K562 (cell line): Measurements from ENCODE around the gene ATXN7L2. TPM values are rescaled to one million over a fixed set of nuclear protein-coding genes. Genes with fewer than 3 reads are reported as not detected.
A peak's percentile ranks its signal among the peaks of the same experiment; 100 is the strongest.

ENCODE experiments used
- ATAC-seq: fragments of 200-7000 bp; cut with Tn5 transposase; 3 replicates; pipeline ENCODE4 v1.9.1; 2020; ENCODE audit warnings: moderate library complexity
- BruUV-seq: library from RNA; stranded (reverse); fragments of 400-500 nt; replicated peaks from 2 replicates; lab custom pipeline; 2021; lab: Mats Ljungman, UMichigan
- CTCF ChIA-PET: fragments of 300-600 bp; formaldehyde crosslinking; extraction: SDS; loops from one replicate; lab custom pipeline; 2021; ENCODE audit warnings: low intra/inter-chr PET ratio; lab: Yijun Ruan, JAX
- POLR2A ChIA-PET: fragments of 300-600, 350-650 bp; sonication (Branson Sonifier 250); formaldehyde crosslinking; extraction: SDS; loops from one replicate; lab custom pipeline; 2021; ENCODE audit warnings: antibody characterized with exemption, inconsistent platforms; lab: Yijun Ruan, JAX
- DNase-seq, 4 experiments: peaks; one replicate each; pipeline versions ENCODE4 v3.0.0 to v3.0.0-alpha.2; 2011 to 2018; ENCODE audit warnings: low spot score in 3 of 4, mixed read lengths in 3 of 4; ENCODE audit errors: extremely low read depth in 1 of 4
- FAIRE-seq: peaks from 2 replicates; lab custom pipeline; 2011; peaks lifted over from hg19 to GRCh38; lab: Jason Lieb, UNC
- H2AFZ ChIP-seq: 2 replicates; pipeline ENCODE4 v1.6.0; 2011; ENCODE audit warnings: low read depth, low read length, control low read depth, inconsistent platforms
- H3K27ac ChIP-seq: fragments of 200-600 bp; 3 replicates; pipeline ENCODE4 v1.8.0; 2011; ENCODE audit warnings: low read depth, mild to moderate bottlenecking, control low read depth, inconsistent platforms, low read length, moderate library complexity, mixed read lengths; ENCODE audit errors: extremely low read depth
- H3K27me3 ChIP-seq, 2 experiments: fragments of 300-600 bp in 1 of 2; 2 replicates in 1 of 2; 3 replicates in 1 of 2; pipeline versions ENCODE4 v1.6.0 to v1.8.0; 2011; ENCODE audit warnings: inconsistent platforms in 2 of 2, low read length in 2 of 2, mild to moderate bottlenecking in 1 of 2, mixed read lengths in 1 of 2, moderate library complexity in 1 of 2; ENCODE audit not compliant: control insufficient read depth in 2 of 2, insufficient read depth in 2 of 2
- H3K36me3 ChIP-seq: fragments of 300-600 bp; 3 replicates; pipeline ENCODE4 v1.8.0; 2011; ENCODE audit warnings: mild to moderate bottlenecking, low read length, inconsistent platforms; ENCODE audit not compliant: control insufficient read depth, insufficient read depth
- H3K4me1 ChIP-seq, 2 experiments: fragments of 200-600 bp in 1 of 2; replicated peaks in 1 of 2; 2 replicates in 1 of 2; 3 replicates in 1 of 2; pipeline versions ENCODE4 v1.5.1 to v1.8.0; 2011; ENCODE audit warnings: inconsistent platforms in 2 of 2, low read length in 2 of 2, mild to moderate bottlenecking in 1 of 2, mixed read lengths in 1 of 2, moderate library complexity in 1 of 2; ENCODE audit not compliant: control insufficient read depth in 2 of 2, insufficient read depth in 2 of 2
- H3K4me2 ChIP-seq: 2 replicates; pipeline ENCODE4 v1.6.1; 2011; ENCODE audit warnings: low read length, control low read depth, inconsistent platforms, mixed read lengths; ENCODE audit not compliant: insufficient read depth
- H3K4me3 ChIP-seq: fragments of 200-600 bp; sonication (generic), shearing (Covaris generic); 2 replicates; pipeline ENCODE4 v1.5.1; 2016; ENCODE audit warnings: control low read depth, inconsistent platforms
- H3K79me2 ChIP-seq: fragments of 200-600 bp; 3 replicates; pipeline ENCODE4 v1.8.0; 2011; ENCODE audit warnings: low read length, inconsistent platforms; ENCODE audit not compliant: control insufficient read depth, insufficient read depth
- H3K9ac ChIP-seq, 2 experiments: 2 replicates each; pipeline versions ENCODE4 v1.6.0 to v1.6.1; 2011; ENCODE audit warnings: low read depth in 2 of 2, low read length in 2 of 2, control low read depth in 1 of 2, inconsistent platforms in 1 of 2, mild to moderate bottlenecking in 1 of 2, mixed read lengths in 1 of 2; ENCODE audit not compliant: insufficient read depth in 1 of 2
- H3K9me1 ChIP-seq: one replicate; pipeline ENCODE4 v1.6.0; 2011; ENCODE audit warnings: inconsistent platforms, mild to moderate bottlenecking, low read length, moderate library complexity; ENCODE audit not compliant: control insufficient read depth, insufficient read depth
- H3K9me3 ChIP-seq: replicated peaks from 2 replicates; pipeline ENCODE4 v1.5.1; 2011; ENCODE audit warnings: low read depth, low read length, inconsistent platforms; ENCODE audit not compliant: control insufficient read depth, insufficient read depth
- H4K20me1 ChIP-seq: replicated peaks from 2 replicates; pipeline ENCODE4 v1.6.1; 2011; ENCODE audit warnings: low read length, inconsistent platforms, mixed read lengths; ENCODE audit not compliant: control insufficient read depth, insufficient read depth
- EHMT2 ChIP-seq: fragments of 450-650 bp; IDR thresholded peaks from 2 replicates; pipeline ENCODE4 v1.6.1; 2018; ENCODE audit warnings: antibody characterized with exemption
- GTF2A2 ChIP-seq: IDR thresholded peaks from 2 replicates; pipeline ENCODE4 v1.6.1; 2016; ENCODE audit warnings: mild to moderate bottlenecking, missing genetic modification characterization, missing compliant biosample characterization
- MAFG ChIP-seq: fragments of 450-650 bp; conservative IDR thresholded peaks from 2 replicates; pipeline ENCODE4 v1.6.1; 2016; ENCODE audit warnings: missing genetic modification characterization, missing compliant biosample characterization
- MBD2 ChIP-seq: sonication (generic); IDR thresholded peaks from 2 replicates; pipeline ENCODE4 v1.6.1; 2016; ENCODE audit warnings: low read depth, borderline replicate concordance
- NFIC ChIP-seq: fragments of 450-650 bp; IDR thresholded peaks from 2 replicates; pipeline ENCODE4 v1.6.1; 2017; ENCODE audit warnings: mild to moderate bottlenecking, inconsistent platforms
- NR4A1 ChIP-seq, 2 experiments: fragments of 250-450 bp in 1 of 2; fragments of 450-650 bp in 1 of 2; sonication (Bioruptor Pico) in 1 of 2; IDR thresholded peaks; 2 replicates each; pipeline versions ENCODE4 v1.4.0 to v1.6.1; 2016 to 2020; ENCODE audit warnings: mild to moderate bottlenecking in 2 of 2, missing compliant biosample characterization in 1 of 2, missing genetic modification characterization in 1 of 2, moderate library complexity in 1 of 2
- PHB2 ChIP-seq: fragments of 450-650 bp; IDR thresholded peaks from 2 replicates; pipeline ENCODE4 v1.6.1; 2017; ENCODE audit warnings: low read depth
- SRSF9 ChIP-seq: fragments of 200-400 bp; formaldehyde crosslinking; IDR thresholded peaks from 2 replicates; pipeline ENCODE4 v1.6.1; 2017; ENCODE audit warnings: low read depth, low read length, borderline replicate concordance
- SUPT5H ChIP-seq: fragments of 450-650 bp; IDR thresholded peaks from 2 replicates; pipeline ENCODE4 v1.6.1; 2016
- TAF15 ChIP-seq: fragments of 200-400 bp; formaldehyde crosslinking; IDR thresholded peaks from 2 replicates; pipeline ENCODE4 v1.6.1; 2017; ENCODE audit warnings: mild to moderate bottlenecking, low read depth, low read length, moderate library complexity
- ZNF445 ChIP-seq: fragments of 250-450 bp; sonication (Bioruptor Pico); IDR thresholded peaks from 2 replicates; pipeline ENCODE4 v1.4.0; 2020; ENCODE audit warnings: low read depth, mild to moderate bottlenecking, moderate library complexity
- ZZZ3 ChIP-seq: fragments of 450-650 bp; IDR thresholded peaks from 2 replicates; pipeline ENCODE4 v1.6.1; 2016; ENCODE audit warnings: antibody characterized with exemption, mild to moderate bottlenecking, moderate library complexity
- WGBS: fragments of 100-300 bp; shearing (Covaris generic); methylation state at CpG from one replicate; pipeline ENCODE4 v1.1.6; 2016; ENCODE audit warnings: low coverage, mixed read lengths; ENCODE audit not compliant: insufficient coverage; ENCODE audit errors: missing lambda C conversion rate; 5-methylcytosine and 5-hydroxymethylcytosine counted together
- in situ Hi-C: fragments of 300-500 bp; cut with MboI; formaldehyde crosslinking; loops from 4 replicates; pipeline ENCODE4 v1.15.0; 2018; ENCODE audit warnings: inconsistent platforms, mixed read lengths
- intact Hi-C: fragments of 100-400 bp; cut with micrococcal nuclease; formaldehyde crosslinking; loops from 2 replicates; pipeline ENCODE4 v1.14.2; 2022
- polyA plus RNA-seq, 8 experiments: library from polyadenylated mRNA; depleted of rRNA in 4 of 8; stranded (reverse) in 5 of 8; unstranded in 3 of 8; fragments of >200 nt; fragmentation: Nextera tagmentation in 2 of 8; fragmentation: Illumina TruSeq in 1 of 8; extraction: Ambion mirVana in 2 of 8; extraction: Trizol in 1 of 8; gene quantifications; 2 replicates each; pipeline versions ENCODE4 v1.2.1 to v1.2.3, GENCODE V29; 2011 to 2014; ENCODE audit warnings: inconsistent platforms in 1 of 8, missing spikeins in 1 of 8
- total RNA-seq, 7 experiments: library from RNA; depleted of rRNA in 6 of 7; stranded (reverse); fragments of >200 nt in 6 of 7; fragmentation: Illumina TruSeq in 2 of 7; extraction: Trizol in 2 of 7; gene quantifications; 2 replicates each; pipeline versions ENCODE4 v1.2.1 to v1.2.3, GENCODE V29; 2011 to 2021; ENCODE audit warnings: low replicate concordance in 1 of 7
- TF ChIP-seq, protein P1 (sequence below): sonication (generic); IDR thresholded peaks from 2 replicates; pipeline ENCODE4 v1.6.1; 2016
- TF ChIP-seq, protein P2 (sequence below): IDR thresholded peaks from 2 replicates; pipeline ENCODE4 v1.6.1; 2012; ENCODE audit warnings: low read depth, low read length, improper control_type of control experiment, borderline replicate concordance

ATXN7L2 gene
- total and polyA plus RNA-seq, 9 of the 15 experiments (the other 6 are each of a cell fraction or from before 2014, with no cell fraction given), result 0.21 to 10.4 (median 5.8) TPM

DNA sequence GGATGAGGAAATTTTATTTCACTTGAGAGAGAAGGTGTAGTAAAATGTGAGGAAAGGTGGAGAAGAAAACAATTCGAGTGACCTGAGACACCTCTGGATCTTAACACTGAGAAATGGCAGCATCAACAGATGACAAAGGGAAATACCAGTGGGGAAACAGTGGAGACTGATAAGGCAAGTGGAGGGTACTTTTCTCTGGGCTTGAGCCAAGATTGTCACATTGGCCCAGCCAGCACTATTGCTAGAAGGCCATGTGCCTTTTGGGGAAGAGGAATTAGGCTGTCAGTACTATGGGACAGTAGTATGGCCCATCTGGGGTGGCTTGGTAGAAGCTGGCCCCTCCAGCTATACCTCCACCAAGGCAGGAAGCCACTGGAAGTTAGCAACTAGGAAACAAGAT, 9.0 kb upstream of the ATXN7L2 start (continued):
- TF ChIP-seq MAFG (0 out of 2 replicates have a peak, but pooled peaks have one; percentile 37), EHMT2 (peak; percentile 57; the same call in 1 of the 2 replicates), NFIC (peak; percentile 74; the same call in 1 of the 2 replicates), PHB2 (no peak), NR4A1 (CRISPR knock-in tag; IDR thresholded peaks at IDR 0.05) (no peak), NR4A1 (tag; IDR thresholded peaks at IDR 0.05) (no peak), ZZZ3 (no peak), TAF15 (no peak)

DNA sequence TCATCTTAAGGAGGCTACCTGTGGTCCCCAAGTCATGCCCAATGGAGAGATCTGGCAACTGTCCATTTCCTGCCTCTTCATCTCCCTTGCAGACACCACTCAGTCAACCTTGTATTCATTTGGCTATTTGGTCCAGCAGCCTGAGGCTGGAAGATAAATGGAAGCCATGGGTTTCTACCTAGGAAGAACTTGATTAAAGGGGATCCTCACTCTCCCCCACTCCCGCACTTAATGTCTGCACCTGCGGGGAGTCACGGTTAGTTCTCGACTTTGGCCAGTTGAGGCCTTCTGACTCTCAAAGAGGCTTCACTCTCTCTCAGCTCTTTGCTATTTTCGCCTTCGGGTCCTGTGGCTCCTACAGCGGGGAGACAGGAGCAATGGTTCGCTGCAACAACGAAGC, 8.4 kb upstream of the ATXN7L2 start:
- POLR2A ChIA-PET, result no interaction called here
- FAIRE-seq (no peak), DNase-seq (no peak), ATAC-seq (no peak)
- WGBS, result 14% methylated on average over 9 of the region's 9 CpGs
- H3K79me2 ChIP-seq, result no peaks in the 10 kb centered on the region
- intact Hi-C loops, result no loop called here
- no peak overlapping the region for H3K27ac ChIP-seq
- H3K36me3 ChIP-seq, result no peaks in the 10 kb centered on the region
- H3K4me3 ChIP-seq, result no peak overlapping the region
- H3K4me1 ChIP-seq, result peaks cover 6 to 11% of the 10 kb centered on the region in 2 experiments; a peak in 4 of 5 replicates
- BruUV-seq, result no TSS peak
- H3K27me3 ChIP-seq, result peaks cover 50 to 88% of the 10 kb centered on the region in 2 experiments
- H3K9me1 ChIP-seq, result no peaks in the 10 kb centered on the region
- no peak overlapping the region for H2AFZ ChIP-seq
- H3K4me2 ChIP-seq, result no peak overlapping the region
- TF ChIP-seq GTF2A2 (tag), result no peak
- no peak for TF ChIP-seq SRSF9
- TF ChIP-seq MBD2, result no peak
- TF ChIP-seq, protein P1, sequence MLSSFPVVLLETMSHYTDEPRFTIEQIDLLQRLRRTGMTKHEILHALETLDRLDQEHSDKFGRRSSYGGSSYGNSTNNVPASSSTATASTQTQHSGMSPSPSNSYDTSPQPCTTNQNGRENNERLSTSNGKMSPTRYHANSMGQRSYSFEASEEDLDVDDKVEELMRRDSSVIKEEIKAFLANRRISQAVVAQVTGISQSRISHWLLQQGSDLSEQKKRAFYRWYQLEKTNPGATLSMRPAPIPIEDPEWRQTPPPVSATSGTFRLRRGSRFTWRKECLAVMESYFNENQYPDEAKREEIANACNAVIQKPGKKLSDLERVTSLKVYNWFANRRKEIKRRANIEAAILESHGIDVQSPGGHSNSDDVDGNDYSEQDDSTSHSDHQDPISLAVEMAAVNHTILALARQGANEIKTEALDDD, result 0 out of 2 replicates have a peak, but pooled peaks have one; percentile 4
- TF ChIP-seq ZNF445 (CRISPR knock-in tag), result no peak
- no peak for TF ChIP-seq SUPT5H
- TF ChIP-seq, protein P2, sequence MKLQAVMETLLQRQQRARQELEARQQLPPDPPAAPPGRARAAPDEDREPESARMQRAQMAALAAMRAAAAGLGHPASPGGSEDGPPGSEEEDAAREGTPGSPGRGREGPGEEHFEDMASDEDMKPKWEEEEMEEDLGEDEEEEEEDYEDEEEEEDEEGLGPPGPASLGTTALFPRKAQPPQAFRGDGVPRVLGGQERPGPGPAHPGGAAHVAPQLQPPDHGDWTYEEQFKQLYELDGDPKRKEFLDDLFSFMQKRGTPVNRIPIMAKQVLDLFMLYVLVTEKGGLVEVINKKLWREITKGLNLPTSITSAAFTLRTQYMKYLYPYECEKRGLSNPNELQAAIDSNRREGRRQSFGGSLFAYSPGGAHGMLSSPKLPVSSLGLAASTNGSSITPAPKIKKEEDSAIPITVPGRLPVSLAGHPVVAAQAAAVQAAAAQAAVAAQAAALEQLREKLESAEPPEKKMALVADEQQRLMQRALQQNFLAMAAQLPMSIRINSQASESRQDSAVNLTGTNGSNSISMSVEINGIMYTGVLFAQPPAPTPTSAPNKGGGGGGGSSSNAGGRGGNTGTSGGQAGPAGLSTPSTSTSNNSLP, result no peak
- CTCF ChIA-PET, result no interaction called here
- no peaks in the 10 kb centered on the region for H3K9me3 ChIP-seq
- no peak overlapping the region for H3K9ac ChIP-seq
- peaks cover 4% of the 10 kb centered on the region; the same call in 1 of the 2 replicates for H4K20me1 ChIP-seq
- in situ Hi-C loops, result no loop called here
